Hepatic stellate cell (primary cell): ENCODE results near the gene KRT81.
"Not testable (repeated sequence)": the region's sequence is repeated elsewhere in the genome, so short reads cannot be mapped to it uniquely, and the experiment has no call there.

ENCODE experiments used
- DNase-seq: peaks from one replicate; pipeline ENCODE4 v3.0.0; 2011; ENCODE audit warnings: low spot score

KRT81 gene

GRCh38 chr12:52317468-52318052 lies 26.2 kb upstream of the KRT81 start:
- no peak for DNase-seq

GRCh38 chr12:52316701-52317100 lies 25.4 kb upstream of the KRT81 start:
- DNase-seq = no peak

GRCh38 chr12:52316290-52316689 lies 25.0 kb upstream of the KRT81 start:
- no peak for DNase-seq

- not testable (repeated sequence) for DNase-seq
Observed at GRCh38 chr12:52315721-52316120, 24.4 kb upstream of the KRT81 start.

GRCh38 chr12:52314511-52314910 lies 23.2 kb upstream of the KRT81 start:
- no peak for DNase-seq

- DNase-seq = no peak
Observed at GRCh38 chr12:52313926-52314325, 22.6 kb upstream of the KRT81 start.

GRCh38 chr12:52313461-52313860 lies 22.1 kb upstream of the KRT81 start:
- DNase-seq = no peak

- no peak for DNase-seq
Observed at GRCh38 chr12:52312086-52312485, 20.8 kb upstream of the KRT81 start.

GRCh38 chr12:52311285-52311648 lies 19.9 kb upstream of the KRT81 start:
- DNase-seq = no peak

GRCh38 chr12:52310622-52311284 lies 19.4 kb upstream of the KRT81 start:
- DNase-seq = peak; percentile 63

GRCh38 chr12:52308806-52309425 lies 17.6 kb upstream of the KRT81 start:
- DNase-seq = no peak

- DNase-seq = peak; percentile 79
Observed at GRCh38 chr12:52307836-52308805, 16.8 kb upstream of the KRT81 start.

GRCh38 chr12:52306731-52307130 lies 15.4 kb upstream of the KRT81 start:
- DNase-seq = no peak

GRCh38 chr12:52305921-52306705 lies 14.8 kb upstream of the KRT81 start:
- no peak for DNase-seq

- not testable (repeated sequence) for DNase-seq
Observed at GRCh38 chr12:52304941-52305411, 13.6 kb upstream of the KRT81 start.

GRCh38 chr12:52302242-52302914 lies 11.0 kb upstream of the KRT81 start:
- not testable (repeated sequence) for DNase-seq

- not testable (repeated sequence) for DNase-seq
Observed at GRCh38 chr12:52301721-52302120, 10.4 kb upstream of the KRT81 start.

- DNase-seq = no peak
Observed at GRCh38 chr12:52300796-52301691, 9.7 kb upstream of the KRT81 start.

- no peak for DNase-seq
Observed at GRCh38 chr12:52298677-52299190, 7.4 kb upstream of the KRT81 start.
